ENCODE results near the gene MRRF. TPM values are rescaled to one million over a fixed set of nuclear protein-coding genes. Genes with fewer than 3 reads are reported as not detected.

The MRRF gene
- total RNA-seq, 6 donors from 2014 or later: 21.4 to 54.5 (median 29.7) TPM

- Histone ChIP-seq H3K4me1 (peaks cover 22 to 45% (median 28%) of the 10 kb centered on the region in 4 donors), H3K9me3 (no peaks in the 10 kb centered on the region), H3K4me3 (peak overlapping the region in 2 of 4 donors; percentile 18), H3K27ac (no peak overlapping the region), H3K36me3 (no peaks in the 10 kb centered on the region), H3K27me3 (peaks cover 0 to 69% (median 38%) of the 10 kb centered on the region in 4 donors)
- TF ChIP-seq POLR2AphosphoS5 (IDR thresholded peaks at IDR 0.05) (no peak), POLR2A (IDR thresholded peaks at IDR 0.05) (no peak), EP300 (IDR thresholded peaks at IDR 0.05) (no peak), CTCF (IDR thresholded peaks at IDR 0.05) (no peak)
- ATAC-seq (ENCODE audit: low FRiP score in 2 of 2) (no peak), DNase-seq (peak in 1 of 2 donors; percentile 76)
- WGBS, 2 donors: 64 to 66% methylated on average over 27 to 51 of the region's 51 CpGs
Measured at GRCh38 chr9:122225312-122226141, 39.2 kb upstream of the MRRF start.

DNA sequence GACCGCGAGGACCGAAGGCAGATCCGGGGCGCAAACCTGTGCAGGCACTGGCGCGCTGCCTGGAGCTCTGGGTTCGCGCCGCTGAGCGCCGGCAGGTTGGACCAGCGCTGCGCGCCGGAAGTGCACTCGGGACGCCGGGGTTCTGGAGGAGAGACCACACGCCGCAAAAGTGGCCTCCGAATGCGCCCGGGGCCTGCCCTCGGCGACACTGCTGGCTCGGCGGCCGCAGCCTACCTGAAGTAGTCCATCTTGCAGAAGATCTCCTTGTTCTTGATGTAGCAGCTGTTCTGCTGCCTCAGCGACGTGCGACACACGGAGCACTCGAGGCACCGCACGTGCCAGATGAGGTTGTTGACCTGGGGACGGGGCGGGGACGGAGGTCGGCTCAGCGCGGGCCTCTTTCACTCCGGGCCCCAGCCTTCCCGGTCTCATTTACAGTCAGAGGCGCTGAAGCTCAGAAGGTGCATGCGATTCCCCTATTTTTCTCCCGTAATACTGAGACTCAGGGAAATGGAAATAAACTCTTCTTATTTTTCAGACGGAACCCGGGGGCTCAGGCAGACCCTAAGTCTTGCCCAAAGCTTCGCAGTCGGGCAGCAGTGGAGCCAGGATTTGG lies 38.4 kb upstream of the MRRF start:
- Histone ChIP-seq H3K27me3 (peaks cover 0 to 63% (median 33%) of the 10 kb centered on the region in 4 donors), H3K36me3 (no peaks in the 10 kb centered on the region), H3K4me3 (peak overlapping the region in 2 of 4 donors; percentile 18), H3K4me1 (peaks cover 22 to 42% (median 27%) of the 10 kb centered on the region in 4 donors), H3K9me3 (no peaks in the 10 kb centered on the region), H3K27ac (no peak overlapping the region)
- 43 to 48% methylated on average over 15 to 51 of the region's 51 CpGs for WGBS, 2 donors
- ATAC-seq (ENCODE audit: low FRiP score in 2 of 2): no peak
- peak in 1 of 2 donors; percentile 82 for DNase-seq
- TF ChIP-seq EP300 (IDR thresholded peaks at IDR 0.05) (no peak), POLR2A (IDR thresholded peaks at IDR 0.05) (no peak), CTCF (IDR thresholded peaks at IDR 0.05) (no peak), POLR2AphosphoS5 (IDR thresholded peaks at IDR 0.05) (no peak)

DNA sequence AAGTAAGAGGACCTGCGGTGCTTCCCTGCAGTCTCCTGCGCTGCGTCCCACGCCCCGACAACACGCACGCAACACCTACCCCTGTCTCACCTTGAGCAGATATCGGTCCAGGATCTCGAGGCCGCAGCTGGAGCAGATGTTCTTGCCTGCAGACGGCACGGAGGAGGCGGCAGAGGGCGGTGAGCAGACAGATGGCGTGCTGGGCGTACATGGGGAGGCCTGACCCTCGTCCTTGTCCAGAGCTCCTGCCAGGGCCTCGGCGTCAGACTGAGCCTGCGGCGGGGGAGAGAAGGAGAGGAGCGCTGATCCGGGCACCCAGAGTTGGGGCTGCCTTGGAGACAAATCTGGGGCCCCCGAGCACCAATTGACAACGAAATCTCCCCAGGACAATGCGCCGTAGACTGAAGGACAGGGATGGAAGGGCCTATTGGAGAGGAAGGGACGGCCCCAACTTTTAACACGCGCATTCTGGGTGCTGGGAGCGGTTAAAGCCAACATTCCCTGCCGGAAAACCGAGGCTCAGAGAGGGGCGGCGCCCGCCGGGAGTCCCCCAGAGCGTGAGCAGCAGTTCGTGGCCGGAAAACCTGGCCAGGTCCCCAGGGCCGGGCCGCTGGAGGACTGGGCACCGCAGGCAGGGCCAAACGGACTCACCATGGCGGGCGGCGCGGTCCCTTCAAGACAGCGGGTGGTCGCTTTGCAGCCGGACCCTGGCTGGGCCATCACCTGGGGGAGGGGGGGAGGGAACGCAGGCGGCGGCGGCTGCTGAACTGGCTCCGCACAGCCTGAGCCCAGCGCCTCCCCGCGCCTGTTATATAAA lies 37.7 kb upstream of the MRRF start:
- TF ChIP-seq POLR2A (IDR thresholded peaks at IDR 0.05) (no peak), EP300 (IDR thresholded peaks at IDR 0.05) (no peak), POLR2AphosphoS5 (IDR thresholded peaks at IDR 0.05) (no peak), CTCF (IDR thresholded peaks at IDR 0.05) (no peak)
- peaks cover 22 to 39% (median 27%) of the 10 kb centered on the region in 4 donors for H3K4me1 ChIP-seq
- peaks cover 0 to 58% (median 31%) of the 10 kb centered on the region in 4 donors for H3K27me3 ChIP-seq
- ATAC-seq (ENCODE audit: low FRiP score in 2 of 2) (no peak), DNase-seq (peak in 1 of 2 donors; percentile 82)
- no peaks in the 10 kb centered on the region for H3K36me3 ChIP-seq
- peak overlapping the region in 3 of 4 donors; percentile 40 to 52 (median 47) for H3K4me3 ChIP-seq
- no peaks in the 10 kb centered on the region for H3K9me3 ChIP-seq
- 41 to 51% methylated on average over 18 to 55 of the region's 59 CpGs for WGBS, 2 donors
- no peak overlapping the region for H3K27ac ChIP-seq

DNA sequence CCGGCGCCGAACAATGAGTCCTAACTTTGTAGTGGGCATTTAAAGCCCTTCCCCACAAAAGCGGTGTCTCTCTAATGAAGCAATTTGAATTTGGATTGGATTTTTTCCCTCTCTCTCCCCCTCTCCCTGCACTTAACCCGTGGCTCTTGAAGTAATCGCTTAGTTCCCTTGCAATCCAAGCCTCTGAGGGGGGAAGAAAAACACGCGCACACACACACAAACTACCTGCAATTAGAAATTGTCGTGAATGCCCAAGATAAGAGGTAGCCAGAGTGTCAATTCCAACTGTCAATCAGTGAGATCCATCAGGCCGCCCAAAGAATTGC lies 37.1 kb upstream of the MRRF start:
- H3K4me1 ChIP-seq: peaks cover 22 to 39% (median 27%) of the 10 kb centered on the region in 4 donors
- H3K36me3 ChIP-seq: no peaks in the 10 kb centered on the region
- DNase-seq (no peak), ATAC-seq (ENCODE audit: low FRiP score in 2 of 2) (no peak)
- TF ChIP-seq POLR2AphosphoS5 (IDR thresholded peaks at IDR 0.05) (no peak), CTCF (IDR thresholded peaks at IDR 0.05) (no peak), POLR2A (IDR thresholded peaks at IDR 0.05) (no peak), EP300 (IDR thresholded peaks at IDR 0.05) (no peak)
- peak overlapping the region in 3 of 4 donors; percentile 40 to 52 (median 47) for H3K4me3 ChIP-seq
- WGBS, 2 donors: 10 to 23% methylated on average over 10 of the region's 10 CpGs
- peaks cover 0 to 54% (median 29%) of the 10 kb centered on the region in 4 donors for H3K27me3 ChIP-seq
- H3K9me3 ChIP-seq: no peaks in the 10 kb centered on the region
- H3K27ac ChIP-seq: no peak overlapping the region
